HG03521 (cell line): Measurements from ENCODE around the gene UACA.

Experiments used
- ATAC-seq: cut with Tn5 transposase; IDR thresholded peaks from one replicate; pipeline ENCODE4 v1.9.1; 2021; ENCODE audit warnings: mild to moderate bottlenecking, moderate library complexity; ENCODE audit not compliant: unreplicated experiment

UACA gene

DNA sequence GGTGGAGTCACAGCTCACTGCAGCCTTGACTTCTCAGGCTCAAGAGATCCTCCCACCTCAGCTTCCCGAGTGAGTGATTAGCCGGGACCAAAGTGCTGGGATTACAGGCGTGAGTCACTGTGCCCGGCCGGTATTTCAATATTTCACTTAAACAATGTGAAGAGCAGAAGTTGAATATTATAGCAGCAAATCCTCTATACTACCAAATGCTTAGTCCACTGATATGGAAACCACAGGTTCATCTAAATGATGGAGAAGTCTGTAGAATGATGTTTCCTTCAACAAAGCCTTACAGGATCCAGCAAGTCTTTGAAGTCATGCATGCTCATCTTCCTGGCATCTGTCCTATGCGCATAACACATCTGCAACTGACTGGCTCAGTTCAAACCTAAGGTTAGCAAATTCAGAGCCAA, 20.3 kb upstream of the UACA start:
- no peak for ATAC-seq

DNA sequence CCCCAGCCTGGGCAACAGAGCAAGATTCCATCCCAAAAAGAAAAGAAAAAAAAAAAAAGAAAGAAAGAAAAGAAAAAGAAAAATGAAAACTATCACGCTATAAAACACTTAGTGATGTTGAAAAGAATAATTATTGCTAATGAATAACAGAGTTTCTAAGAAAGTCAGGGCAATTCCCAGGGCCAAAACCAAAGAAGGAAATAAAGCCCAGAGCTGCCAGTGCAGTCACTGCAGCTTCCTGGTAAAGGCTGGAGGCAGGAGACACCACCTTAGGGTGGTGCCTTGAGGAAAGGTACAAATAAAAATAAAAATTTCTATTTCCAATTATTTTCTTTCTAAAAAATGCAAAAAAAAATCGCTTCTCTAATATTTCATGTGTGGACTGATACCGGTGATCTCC, 19.7 kb upstream of the UACA start:
- no peak for ATAC-seq

DNA sequence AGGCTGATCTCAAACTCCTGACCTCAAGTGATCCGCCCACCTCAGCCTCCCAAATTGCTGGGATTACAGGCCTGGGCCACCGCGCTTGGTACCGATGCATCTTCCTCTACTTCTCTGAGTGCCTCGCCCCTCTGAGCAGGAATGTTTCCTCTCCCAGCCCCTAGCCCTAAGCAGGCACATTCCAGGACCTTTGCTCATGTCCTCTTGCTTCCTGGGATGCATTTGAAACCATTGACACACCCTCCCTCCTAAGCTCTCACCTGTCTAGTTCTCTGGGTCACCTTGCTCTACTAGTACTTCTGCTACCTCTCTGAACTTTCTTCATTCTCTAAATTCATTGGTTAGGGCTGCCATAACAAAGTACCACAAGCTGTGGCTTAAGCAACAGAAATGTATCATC, 17.9 kb upstream of the UACA start:
- no peak for ATAC-seq

DNA sequence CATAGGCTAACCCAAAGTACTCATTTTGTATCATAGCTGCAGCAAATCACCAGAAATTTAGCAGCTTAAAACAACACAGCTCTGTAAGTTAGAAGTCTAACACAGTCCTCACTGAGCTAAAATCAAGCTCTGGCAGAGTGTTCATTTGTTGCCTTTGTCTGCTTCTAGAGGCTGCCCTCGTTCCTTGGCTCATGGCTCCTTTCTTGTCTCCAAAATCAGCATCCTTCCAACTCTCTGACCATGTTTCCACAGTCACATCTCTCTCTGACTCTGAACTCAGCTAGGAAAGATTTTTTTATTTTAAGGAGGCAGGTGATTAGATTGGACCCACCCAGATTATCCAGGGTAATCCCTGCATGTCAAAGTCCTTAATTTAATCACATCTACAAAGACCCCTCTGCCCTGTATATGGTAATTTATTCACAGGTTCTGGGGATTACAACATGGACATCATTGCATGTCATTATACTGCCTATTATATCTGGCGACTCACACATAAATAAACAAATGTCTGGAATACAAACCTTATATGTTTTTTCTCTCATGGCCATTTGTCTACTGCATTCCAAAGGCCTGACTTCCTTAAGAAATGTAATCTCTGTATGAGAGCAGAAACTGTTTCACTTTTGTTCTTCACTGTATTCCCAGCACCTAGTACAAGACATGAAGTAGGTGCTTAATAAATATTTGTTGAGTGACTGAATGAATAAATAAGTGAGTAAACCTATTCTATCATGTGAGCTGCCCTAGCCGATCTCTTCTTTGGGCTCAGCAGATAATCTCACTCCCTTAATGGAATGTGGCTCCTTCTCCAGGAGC, 15.1 kb upstream of the UACA start:
- ATAC-seq = no peak

DNA sequence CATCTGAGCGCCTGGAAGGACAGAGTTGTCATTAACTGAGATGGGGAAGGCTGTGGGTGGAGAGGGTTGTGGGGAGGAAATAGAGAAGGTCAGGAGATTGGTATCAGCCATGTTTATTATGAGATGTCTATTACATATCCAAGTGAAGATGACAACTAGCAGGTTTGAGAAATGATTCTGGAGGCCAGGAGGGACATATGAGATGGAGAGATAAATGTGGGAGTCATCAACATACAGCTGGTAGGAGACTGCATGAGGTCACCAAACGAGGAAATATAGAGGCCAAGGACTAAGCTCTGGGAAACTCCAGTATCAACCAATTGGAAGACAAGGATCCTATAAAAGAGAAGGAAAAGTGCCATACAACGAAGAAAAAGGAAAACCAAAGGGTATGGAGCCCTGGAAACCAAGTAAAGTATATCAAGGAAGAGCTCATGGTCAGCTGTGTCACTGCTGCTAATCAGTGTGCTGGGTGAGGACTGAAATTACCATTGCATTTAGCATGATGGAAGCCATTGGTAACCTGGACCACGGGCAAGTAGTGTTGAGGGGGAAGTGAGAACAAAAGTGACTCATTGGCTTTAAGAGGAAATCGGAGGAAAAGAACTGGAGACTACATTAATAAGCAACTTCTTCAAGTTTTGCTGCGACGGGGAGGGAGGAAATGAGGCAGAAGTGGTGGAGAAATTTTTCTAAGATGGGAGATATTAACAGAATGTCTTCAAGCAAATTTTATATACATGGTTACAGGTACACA, 14.0 kb upstream of the UACA start:
- no peak for ATAC-seq

DNA sequence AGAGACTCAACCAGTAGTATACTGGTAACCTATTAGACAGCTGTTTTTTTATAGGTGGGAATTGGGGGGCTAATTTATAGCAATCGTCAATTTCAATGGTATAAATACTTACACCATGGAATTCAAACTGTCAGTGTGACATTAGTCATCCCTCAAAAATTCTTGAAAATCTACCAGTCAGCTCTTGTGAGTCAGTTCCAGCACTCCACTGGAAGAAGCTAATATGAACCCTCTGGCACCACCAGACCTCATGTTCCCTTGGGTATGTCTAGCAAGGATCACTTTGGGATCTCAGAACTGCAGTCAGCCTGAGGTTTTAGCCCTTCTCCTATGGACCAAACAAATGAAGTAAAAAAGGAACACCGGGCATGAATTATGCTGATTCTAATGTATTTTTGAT, 11.8 kb upstream of the UACA start:
- ATAC-seq = no peak

DNA sequence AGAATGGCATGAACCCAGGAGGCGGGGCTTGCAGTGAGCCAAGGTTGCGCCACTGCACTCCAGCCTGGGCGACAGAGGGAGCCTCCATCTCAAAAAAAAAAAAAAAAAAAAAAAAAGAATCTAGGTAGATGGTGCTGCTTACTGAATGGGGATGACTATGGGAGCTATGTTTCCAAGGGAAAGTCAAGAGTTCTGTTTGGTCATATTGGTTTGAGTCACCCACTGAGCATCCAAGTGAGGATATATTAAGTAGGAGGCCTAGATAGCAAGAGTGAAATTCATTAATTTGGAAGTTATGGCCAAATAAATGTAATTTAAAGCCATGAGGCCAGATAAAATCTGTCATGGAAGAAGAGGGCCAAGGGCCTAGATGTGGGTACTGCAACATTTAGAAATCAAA, 9.0 kb upstream of the UACA start:
- ATAC-seq = no peak

DNA sequence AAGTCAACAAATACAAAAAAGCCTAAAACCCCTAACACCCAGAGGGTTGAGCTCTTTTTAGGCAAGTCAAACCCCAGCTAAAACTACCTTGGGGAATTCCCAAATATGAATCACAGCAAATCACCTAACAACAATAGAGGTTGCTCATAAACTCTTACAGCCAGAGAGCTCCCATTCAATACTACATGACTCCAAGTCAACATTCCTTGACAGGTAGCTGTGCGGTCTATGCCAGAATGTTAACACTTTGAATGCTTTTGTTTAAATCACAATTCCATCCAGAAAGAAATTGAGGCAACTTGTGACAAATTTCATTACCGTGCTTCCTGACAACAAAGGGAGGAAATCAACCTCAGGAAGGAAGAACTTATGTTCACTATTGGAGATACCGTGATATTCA, 7.5 kb upstream of the UACA start:
- ATAC-seq = no peak

DNA sequence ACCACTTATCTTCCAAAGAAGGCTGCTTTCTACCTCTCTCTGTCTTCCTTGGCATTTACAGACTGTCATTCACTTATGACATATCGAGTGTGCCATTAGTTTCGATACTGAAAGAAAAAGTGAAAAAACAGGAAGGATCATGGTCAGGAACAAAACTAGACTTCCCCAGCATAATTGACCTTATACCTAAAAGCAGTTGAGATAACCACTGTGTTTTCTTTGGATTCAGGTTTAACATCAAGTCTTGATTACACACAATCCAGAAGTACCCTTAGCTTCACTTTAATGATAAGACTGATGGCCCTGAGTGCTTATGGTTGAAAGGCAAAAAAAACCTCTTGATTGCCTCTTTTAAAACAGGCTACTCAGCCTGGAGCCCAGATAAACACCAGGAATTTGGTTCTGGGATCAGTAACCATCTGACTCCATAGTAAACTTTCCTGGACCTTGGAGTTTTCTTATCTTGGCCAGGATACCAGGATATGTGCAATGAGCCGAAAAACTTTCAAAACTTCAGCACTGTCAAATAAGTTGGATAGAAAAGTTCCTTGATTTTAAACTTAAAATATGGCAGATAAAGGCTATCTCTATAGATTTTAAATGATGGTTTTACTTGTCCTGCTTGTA, 5.0 kb upstream of the UACA start:
- ATAC-seq = no peak

DNA sequence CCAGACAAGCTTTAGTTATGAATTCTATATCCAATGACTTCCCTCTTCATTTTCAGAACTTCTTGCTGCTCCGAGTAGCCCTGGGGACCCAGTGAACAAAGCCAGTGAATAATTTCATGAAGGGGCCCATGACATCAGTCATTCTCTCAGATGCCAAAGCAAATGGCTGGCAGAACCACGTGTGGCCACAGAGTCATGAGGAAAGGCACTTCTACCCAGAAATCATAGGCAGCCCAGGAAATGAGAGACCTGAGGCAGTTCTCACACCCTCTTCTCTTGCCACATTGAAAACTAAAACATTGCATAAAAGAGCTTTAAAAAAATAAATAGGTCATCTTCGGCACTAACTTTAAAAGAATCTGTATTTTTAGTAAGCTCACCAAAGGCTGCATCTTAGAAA, 4.3 kb upstream of the UACA start:
- ATAC-seq = no peak

DNA sequence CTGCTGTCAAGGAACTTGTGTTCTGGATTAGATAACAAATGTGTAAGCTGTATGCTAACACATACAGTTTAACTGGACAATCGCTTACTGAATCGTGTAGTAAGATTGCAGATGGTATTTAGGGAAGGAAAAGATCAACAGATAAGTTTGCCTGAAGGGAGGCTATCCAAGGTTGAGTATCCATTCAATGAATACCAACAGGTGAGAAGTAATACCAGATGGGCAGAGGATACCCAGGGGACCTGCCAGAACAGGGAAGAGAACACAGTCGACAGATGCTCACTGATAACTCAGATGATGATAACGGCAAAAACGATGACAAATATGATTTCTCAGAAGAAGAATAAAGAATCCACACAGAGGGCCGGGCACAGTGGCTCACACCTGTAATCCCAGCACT, 3.2 kb upstream of the UACA start:
- ATAC-seq = no peak

DNA sequence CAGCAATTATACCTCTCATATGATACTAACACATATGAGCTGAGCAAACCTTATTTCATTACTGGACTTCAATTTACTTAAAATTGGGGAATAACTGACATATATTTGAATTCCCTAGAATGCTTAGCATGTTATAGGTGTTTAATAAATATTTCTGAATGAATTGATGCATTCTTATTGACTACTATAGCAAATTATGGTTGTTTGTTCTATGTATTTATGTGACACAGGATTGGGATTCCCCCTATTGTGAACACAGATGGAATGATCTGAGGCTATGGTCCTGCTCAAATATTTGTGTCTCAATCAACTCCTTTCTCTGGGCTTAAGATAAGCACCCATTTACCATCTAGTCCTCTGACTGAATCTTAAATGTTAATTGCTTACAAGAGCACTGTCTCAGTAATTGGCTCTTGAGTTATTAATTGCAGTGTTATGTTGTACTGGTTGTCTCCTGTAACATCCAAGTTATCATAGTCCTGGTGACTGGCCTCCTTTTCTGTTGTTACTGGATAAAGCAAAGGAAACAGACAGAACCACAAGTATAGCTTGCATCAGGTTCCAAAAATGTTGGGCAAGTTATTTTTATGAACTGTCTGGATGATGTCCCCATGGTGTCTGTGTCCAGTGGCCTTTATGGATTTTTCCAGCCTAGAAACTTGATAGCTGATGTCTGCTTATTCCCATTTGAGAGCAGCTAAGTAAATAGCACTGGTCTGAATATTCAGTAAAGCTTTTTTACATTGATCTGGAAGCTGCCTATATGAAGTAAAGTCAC, 2.3 kb upstream of the UACA start:
- no peak for ATAC-seq

DNA sequence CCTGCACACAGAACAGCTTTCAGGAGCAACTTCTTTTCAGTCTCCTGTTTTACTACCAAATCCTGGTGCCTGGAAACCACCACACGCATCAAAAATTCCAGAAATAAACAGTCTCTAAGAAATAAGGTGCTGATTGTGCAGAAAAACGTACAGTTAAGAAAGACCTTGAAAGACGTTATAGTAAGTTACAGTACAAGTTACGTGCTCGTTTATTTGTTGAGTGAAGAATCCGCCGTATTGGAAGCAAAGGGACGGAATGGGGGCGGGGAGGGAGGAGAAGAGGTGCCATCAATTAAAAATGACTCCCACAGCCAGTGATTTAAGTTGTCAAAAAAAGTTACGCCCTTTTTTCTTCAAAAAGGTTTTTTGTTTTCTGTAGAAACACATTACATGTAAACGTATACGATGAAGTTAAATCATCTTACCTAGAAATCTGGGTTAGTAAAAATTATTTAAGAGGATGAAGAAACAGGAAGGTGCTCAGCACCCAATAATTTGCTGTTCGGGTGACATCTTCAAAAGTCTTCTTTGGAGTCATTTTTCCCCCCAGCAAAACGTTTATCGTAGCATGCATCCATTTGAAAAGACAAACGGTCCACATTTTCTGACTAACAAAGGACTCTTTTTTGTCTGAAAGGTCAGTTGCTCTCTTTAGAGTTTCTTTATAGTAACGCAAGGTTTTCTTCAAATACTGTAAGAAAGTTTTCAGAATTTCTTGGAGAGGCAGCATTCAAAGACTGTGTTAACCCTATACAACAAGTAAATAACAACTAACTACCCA, 782 bp upstream of the UACA start:
- no peak for ATAC-seq

DNA sequence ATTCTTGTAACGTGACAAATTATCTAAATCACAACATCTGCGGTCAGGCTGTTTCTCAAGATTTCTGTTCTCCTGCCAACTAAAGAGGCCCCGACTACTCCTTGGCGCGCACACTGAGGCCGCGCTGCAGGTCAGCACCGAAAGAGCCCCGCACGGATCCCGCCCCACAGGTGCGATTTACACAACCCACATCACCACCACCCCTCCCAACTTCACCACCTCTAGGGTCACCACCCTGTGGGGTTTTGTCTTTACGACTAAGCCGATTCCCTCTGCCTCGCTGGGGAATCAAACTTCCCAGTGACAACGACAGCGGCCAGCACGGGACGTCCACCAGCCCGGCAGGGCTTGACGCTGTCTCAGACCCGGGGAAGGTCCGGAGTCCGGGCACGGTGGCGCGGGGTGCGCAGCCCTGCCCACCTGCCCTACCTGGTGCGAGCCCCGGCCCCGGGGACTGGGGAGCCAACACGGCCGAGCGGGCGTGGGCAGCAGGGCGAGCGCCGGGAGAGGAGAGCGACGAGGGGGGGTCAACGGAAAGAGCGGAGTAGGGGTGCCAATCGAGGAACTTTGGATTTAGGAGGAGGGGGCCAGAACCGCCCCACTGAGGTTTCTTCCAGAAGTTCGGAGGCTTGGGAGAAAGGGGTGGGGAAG, 764 bp downstream of the UACA start:
- no peak for ATAC-seq

DNA sequence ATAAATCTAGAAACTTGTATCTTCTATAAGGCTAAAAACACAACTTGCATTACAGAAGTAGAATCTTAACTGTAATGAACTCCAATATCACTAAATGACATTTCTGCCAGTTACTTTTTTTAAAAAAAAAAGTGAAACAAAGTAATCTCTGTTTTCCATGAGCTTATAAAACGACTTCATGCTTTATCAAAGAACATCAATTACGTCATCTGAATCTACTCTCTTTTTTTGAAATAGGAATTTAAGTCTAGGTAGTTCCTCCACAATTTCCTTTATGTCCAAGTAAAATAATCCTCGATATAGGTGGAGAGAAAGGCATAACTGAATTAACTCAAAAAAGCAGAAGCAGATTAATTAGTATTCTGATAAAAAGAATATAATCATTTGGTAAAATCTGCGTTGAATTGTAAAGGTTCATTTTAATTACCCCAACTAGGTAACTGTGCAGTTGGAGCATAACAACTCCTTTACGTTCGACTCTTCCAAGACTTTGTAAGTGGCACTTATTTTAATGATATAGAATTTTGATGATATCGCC, 1.4 kb downstream of the UACA start:
- no peak for ATAC-seq

DNA sequence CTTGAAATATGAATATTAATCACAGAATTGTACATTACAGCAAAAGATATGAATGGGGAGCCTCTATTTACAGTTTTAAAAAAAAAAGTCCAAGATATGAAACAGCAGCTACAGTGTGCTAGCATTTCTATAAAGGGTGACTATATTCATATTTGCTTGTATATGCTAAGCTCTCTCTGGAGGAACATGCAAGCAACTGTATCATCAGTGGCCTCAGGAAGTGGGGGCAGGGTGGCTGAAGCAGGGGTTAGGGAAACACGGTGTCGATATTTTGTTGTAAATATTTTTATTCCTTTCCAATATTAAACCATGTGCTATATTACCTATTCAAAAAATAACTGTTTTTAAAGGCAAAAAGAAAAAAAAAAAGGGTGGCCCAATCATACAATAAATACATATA, 2.3 kb downstream of the UACA start:
- no peak for ATAC-seq

DNA sequence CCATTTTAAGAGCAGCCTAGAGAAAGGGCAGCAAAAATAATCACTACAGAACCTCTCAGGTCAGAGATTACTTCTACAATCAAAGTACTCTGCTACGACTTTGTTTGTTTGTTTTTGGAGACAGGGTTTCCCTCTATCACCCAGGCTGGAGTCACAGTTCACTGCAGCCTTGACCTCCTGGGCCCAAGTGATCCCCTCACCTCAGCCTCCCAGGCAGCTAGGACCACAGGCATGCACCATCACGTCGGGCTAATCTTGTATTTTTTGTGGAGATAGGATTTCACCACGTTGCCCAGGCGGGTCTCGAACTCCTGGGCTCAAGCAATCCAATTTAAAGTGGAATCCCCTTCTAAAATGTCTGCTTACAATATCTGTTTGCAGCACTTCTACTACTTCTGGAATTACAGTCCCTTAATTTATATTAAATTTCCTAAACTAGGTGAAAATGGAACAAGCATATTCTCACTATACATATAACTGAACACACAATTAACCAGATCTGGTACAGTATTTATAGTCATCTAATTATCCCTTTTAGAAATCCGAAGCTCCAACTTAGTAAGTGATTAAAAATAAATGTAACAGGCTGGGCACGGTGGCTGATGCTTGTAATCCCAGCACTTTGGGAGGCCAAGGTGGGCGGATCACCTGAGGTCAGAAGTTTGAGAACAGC, 4.4 kb downstream of the UACA start:
- no peak for ATAC-seq

DNA sequence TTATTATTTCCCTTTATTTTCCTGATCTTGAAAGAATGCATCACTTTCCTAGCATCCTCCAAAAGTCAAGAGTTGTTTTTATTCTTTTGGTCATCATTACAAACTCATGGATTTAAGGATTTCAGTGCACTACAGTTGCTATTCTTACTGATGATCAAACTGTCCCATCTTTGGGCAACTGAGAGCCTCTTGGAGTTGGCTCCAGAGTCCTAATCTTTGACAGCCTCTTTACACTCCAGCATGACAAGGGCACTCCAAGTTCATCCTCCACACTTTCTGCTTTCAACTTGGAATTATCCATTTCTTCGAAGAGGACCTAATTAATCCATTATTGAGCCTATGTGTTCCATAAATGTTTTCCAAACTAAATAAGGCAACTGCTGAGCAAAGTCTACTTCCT, 5.7 kb downstream of the UACA start:
- no peak for ATAC-seq

DNA sequence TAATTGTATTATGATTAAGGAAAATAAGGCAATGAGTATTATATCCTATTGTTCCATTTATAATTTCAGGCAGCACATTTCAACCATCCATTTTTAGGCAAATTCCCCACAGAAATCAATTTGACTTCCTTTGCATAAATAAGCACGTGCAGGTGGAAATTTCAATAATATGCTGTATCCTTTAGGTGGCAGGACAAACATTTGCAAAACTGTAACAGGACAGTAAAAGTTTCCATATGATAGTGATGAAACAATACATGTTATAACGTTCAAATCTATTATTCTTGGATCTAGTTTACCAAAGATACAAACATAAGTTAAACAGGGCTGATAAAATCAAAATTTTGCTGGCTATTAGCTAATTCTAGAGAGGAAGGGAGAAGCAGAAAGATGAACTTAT, 8.5 kb downstream of the UACA start:
- no peak for ATAC-seq
